ENCODE measurements around the gene CFAP221. TPM values are rescaled to one million over a fixed set of nuclear protein-coding genes. Genes with fewer than 3 reads are reported as not detected.
"Not testable (repeated sequence)": the region's sequence is repeated elsewhere in the genome, so short reads cannot be mapped to it uniquely, and the experiment has no call there.

The CFAP221 gene
- total RNA-seq, 3 donors from 2014 or later (not counting 1 experiment from before 2014, with no cell fraction given), result not detected

DNA sequence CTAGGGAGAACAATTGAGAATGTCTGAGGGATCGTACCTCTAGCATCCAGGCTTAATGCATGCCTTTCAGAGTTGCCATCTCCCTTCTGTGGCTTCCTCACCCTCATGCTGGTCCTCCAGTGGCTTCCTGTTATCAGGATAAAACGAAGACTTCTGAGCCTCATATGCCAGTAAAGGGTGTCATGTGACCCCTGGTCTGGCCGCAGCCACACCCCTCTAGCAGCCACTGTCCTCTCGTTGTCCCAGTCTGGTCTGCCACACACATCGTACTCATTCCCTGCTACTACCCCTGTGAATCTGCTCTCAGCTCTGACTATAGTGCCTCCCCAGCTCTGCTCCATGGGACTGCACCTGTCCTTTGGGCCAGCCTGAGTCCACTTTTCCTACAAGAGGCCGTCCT lies 72.2 kb downstream of the CFAP221 start:
- DNase-seq (no peak), ATAC-seq (no peak)
- intact Hi-C loops (cut with micrococcal nuclease), result no loop called here
- Histone ChIP-seq H3K4me1 (ENCODE audit: control insufficient read depth, insufficient read depth, low read length) (no peaks in the 10 kb centered on the region), H3K36me3 (ENCODE audit: control insufficient read depth, insufficient read depth, low read length) (no peaks in the 10 kb centered on the region), H3K9me3 (ENCODE audit: control insufficient read depth, insufficient read depth, low read length) (peaks cover 9% of the 10 kb centered on the region), H3K4me3 (ENCODE audit: low read length) (no peak overlapping the region), H3K27ac (ENCODE audit: low read length) (no peak overlapping the region), H3K27me3 (ENCODE audit: control insufficient read depth, insufficient read depth, low read length) (no peaks in the 10 kb centered on the region)
- Mint-ChIP-seq H3K27ac (no peak overlapping the region), H3K36me3 (peaks cover 17% of the 10 kb centered on the region), H3K4me1 (no peaks in the 10 kb centered on the region), H3K9me3 (peaks cover 10 to 12% of the 10 kb centered on the region in 2 donors), H3K4me3 (no peak overlapping the region), H3K27me3 (ENCODE audit: low read depth in 2 of 2) (peaks cover 22 to 40% of the 10 kb centered on the region in 2 donors)
- TF ChIP-seq, protein P1, sequence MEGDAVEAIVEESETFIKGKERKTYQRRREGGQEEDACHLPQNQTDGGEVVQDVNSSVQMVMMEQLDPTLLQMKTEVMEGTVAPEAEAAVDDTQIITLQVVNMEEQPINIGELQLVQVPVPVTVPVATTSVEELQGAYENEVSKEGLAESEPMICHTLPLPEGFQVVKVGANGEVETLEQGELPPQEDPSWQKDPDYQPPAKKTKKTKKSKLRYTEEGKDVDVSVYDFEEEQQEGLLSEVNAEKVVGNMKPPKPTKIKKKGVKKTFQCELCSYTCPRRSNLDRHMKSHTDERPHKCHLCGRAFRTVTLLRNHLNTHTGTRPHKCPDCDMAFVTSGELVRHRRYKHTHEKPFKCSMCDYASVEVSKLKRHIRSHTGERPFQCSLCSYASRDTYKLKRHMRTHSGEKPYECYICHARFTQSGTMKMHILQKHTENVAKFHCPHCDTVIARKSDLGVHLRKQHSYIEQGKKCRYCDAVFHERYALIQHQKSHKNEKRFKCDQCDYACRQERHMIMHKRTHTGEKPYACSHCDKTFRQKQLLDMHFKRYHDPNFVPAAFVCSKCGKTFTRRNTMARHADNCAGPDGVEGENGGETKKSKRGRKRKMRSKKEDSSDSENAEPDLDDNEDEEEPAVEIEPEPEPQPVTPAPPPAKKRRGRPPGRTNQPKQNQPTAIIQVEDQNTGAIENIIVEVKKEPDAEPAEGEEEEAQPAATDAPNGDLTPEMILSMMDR (IDR thresholded peaks at IDR 0.05), result no peak
- 78% methylated on average over 6 of the region's 6 CpGs for WGBS (ENCODE audit: insufficient coverage)

DNA sequence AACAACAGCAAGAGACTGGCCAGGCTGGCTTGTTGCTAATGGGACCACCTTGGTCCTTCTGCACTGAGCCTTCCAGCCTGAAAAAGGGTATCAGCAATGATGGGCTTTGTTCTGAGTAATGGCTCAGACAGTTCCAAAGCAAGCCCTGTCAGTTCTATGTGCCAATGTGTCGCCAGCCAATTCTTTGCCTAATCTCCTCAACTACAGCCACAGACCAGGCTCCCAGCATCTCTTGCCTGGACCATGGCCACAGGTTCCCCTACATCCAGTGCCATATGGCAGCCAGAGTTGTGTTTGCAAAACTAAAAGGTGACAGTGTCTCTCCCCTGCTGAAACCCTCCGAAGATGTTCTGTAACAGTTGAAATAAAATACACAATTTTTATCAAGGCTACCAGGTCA lies 73.2 kb downstream of the CFAP221 start:
- TF ChIP-seq, protein P1 (IDR thresholded peaks at IDR 0.05), result no peak
- H3K4me3 Mint-ChIP-seq, result no peak overlapping the region
- Histone ChIP-seq H3K36me3 (ENCODE audit: control insufficient read depth, insufficient read depth, low read length) (no peaks in the 10 kb centered on the region), H3K4me3 (ENCODE audit: low read length) (no peak overlapping the region), H3K9me3 (ENCODE audit: control insufficient read depth, insufficient read depth, low read length) (peaks cover 9% of the 10 kb centered on the region), H3K27me3 (ENCODE audit: control insufficient read depth, insufficient read depth, low read length) (no peaks in the 10 kb centered on the region), H3K27ac (ENCODE audit: low read length) (no peak overlapping the region), H3K4me1 (ENCODE audit: control insufficient read depth, insufficient read depth, low read length) (no peaks in the 10 kb centered on the region)
- ATAC-seq (no peak), DNase-seq (no peak)
- peaks cover 10 to 12% of the 10 kb centered on the region in 2 donors for H3K9me3 Mint-ChIP-seq
- no peak overlapping the region for H3K27ac Mint-ChIP-seq
- H3K4me1 Mint-ChIP-seq, result no peaks in the 10 kb centered on the region
- intact Hi-C loops (cut with micrococcal nuclease), result no loop called here
- 85% methylated on average over 2 of the region's 2 CpGs for WGBS (ENCODE audit: insufficient coverage)
- H3K36me3 Mint-ChIP-seq, result peaks cover 17% of the 10 kb centered on the region
- H3K27me3 Mint-ChIP-seq (ENCODE audit: low read depth in 2 of 2), result peaks cover 25 to 51% of the 10 kb centered on the region in 2 donors

DNA sequence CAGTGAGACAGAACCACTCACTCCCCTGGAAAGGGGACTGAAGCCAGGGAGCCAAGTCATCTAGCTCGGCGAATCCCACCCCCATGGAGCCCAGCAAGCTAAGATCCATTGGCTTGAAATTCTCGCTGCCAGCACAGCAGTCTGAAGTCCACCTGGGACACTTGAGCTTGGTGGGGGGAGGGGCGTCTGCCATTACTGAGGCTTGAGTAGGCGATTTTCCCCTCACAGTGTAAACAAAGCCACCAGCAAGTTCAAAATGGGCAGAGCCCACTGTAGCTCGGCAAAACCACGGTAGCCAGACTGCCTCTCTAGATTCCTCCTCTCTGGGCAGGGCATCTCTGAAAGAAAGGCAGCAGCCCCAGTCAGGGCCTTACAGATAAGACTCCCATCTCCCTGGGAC lies 74.5 kb downstream of the CFAP221 start:
- H3K27me3 ChIP-seq (ENCODE audit: control insufficient read depth, insufficient read depth, low read length); H3K9me3 ChIP-seq (ENCODE audit: control insufficient read depth, insufficient read depth, low read length); H3K27ac Mint-ChIP-seq; intact Hi-C loops (cut with micrococcal nuclease); H3K4me3 Mint-ChIP-seq; DNase-seq; H3K27ac ChIP-seq (ENCODE audit: low read length); ATAC-seq; H3K4me1 ChIP-seq (ENCODE audit: control insufficient read depth, insufficient read depth, low read length); H3K4me3 ChIP-seq (ENCODE audit: low read length); H3K36me3 ChIP-seq (ENCODE audit: control insufficient read depth, insufficient read depth, low read length); H3K4me1 Mint-ChIP-seq: not testable (repeated sequence)
- H3K36me3 Mint-ChIP-seq, result peaks cover 16% of the 10 kb centered on the region
- H3K27me3 Mint-ChIP-seq (ENCODE audit: low read depth in 2 of 2), result peaks cover 27 to 55% of the 10 kb centered on the region in 2 donors
- WGBS (ENCODE audit: insufficient coverage), result 91% methylated on average over 7 of the region's 7 CpGs
- peaks cover 10 to 11% of the 10 kb centered on the region in 2 donors for H3K9me3 Mint-ChIP-seq

DNA sequence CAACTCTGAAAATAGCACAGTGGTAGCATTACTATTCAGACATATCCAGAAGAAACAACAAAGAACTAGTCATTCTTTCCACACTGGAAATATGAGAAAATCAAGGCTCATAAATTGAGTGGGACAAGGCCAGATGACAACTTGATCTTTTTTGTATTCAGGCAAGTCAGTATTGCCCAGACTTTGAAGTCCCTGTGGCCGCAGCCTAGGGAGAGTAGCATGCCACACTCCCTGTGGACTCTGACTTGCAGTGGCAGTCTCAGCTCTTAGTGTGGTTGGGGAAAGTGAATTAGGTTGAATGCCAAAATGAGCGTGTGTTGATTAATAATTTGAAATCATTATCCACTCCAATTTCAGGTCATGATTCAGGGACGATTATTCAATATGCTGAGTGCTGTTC lies 81.0 kb downstream of the CFAP221 start:
- H3K4me3 Mint-ChIP-seq, result no peak overlapping the region
- DNase-seq (no peak), ATAC-seq (no peak)
- H3K27ac Mint-ChIP-seq, result no peak overlapping the region
- H3K27ac ChIP-seq (ENCODE audit: low read length), result no peak overlapping the region
- H3K9me3 ChIP-seq (ENCODE audit: control insufficient read depth, insufficient read depth, low read length), result no peaks in the 10 kb centered on the region
- H3K4me3 ChIP-seq (ENCODE audit: low read length), result no peak overlapping the region
- H3K36me3 Mint-ChIP-seq, result no peaks in the 10 kb centered on the region
- H3K4me1 Mint-ChIP-seq, result no peaks in the 10 kb centered on the region
- intact Hi-C loops (cut with micrococcal nuclease), result no loop called here
- H3K9me3 Mint-ChIP-seq, result no peaks in the 10 kb centered on the region
- H3K27me3 Mint-ChIP-seq (ENCODE audit: low read depth in 2 of 2), result peaks cover 23 to 36% of the 10 kb centered on the region in 2 donors
- H3K27me3 ChIP-seq (ENCODE audit: control insufficient read depth, insufficient read depth, low read length), result no peaks in the 10 kb centered on the region
- TF ChIP-seq, protein P1 (IDR thresholded peaks at IDR 0.05), result no peak
- H3K4me1 ChIP-seq (ENCODE audit: control insufficient read depth, insufficient read depth, low read length), result no peaks in the 10 kb centered on the region
- no peaks in the 10 kb centered on the region for H3K36me3 ChIP-seq (ENCODE audit: control insufficient read depth, insufficient read depth, low read length)
- WGBS (ENCODE audit: insufficient coverage), result 94% methylated on average over 3 of the region's 3 CpGs

Data from natural killer cell (primary cell).